H9 (cell line): ENCODE measurements around the gene SLC26A9. TPM values are rescaled to one million over a fixed set of nuclear protein-coding genes. Genes with fewer than 3 reads are reported as not detected.

Experiments used
- DNase-seq: peaks from one replicate; pipeline ENCODE4 v3.0.0-alpha.2; 2017
- H2AFZ ChIP-seq: one replicate; pipeline ENCODE4 v1.6.1; 2013; ENCODE audit warnings: mild to moderate bottlenecking, low read length, control low read depth, moderate library complexity
- H2AK5ac ChIP-seq: 2 replicates; pipeline ENCODE4 v1.6.1; 2013; ENCODE audit warnings: low read length, control low read depth, mixed read lengths; ENCODE audit not compliant: insufficient read length
- H2BK120ac ChIP-seq: one replicate; pipeline ENCODE4 v1.6.1; 2013; ENCODE audit warnings: low read depth, mild to moderate bottlenecking, low read length, control low read depth, inconsistent platforms; ENCODE audit not compliant: poor library complexity, severe bottlenecking
- H2BK12ac ChIP-seq: 2 replicates; pipeline ENCODE4 v1.6.1; 2013; ENCODE audit warnings: low read length, control low read depth, mixed read lengths, low read depth; ENCODE audit not compliant: insufficient read length
- H2BK15ac ChIP-seq: 2 replicates; pipeline ENCODE4 v1.6.1; 2013; ENCODE audit warnings: low read depth, low read length, control low read depth
- H2BK20ac ChIP-seq: one replicate; pipeline ENCODE4 v1.6.1; 2013; ENCODE audit warnings: low read depth, mild to moderate bottlenecking, low read length, control low read depth, inconsistent platforms; ENCODE audit not compliant: poor library complexity, severe bottlenecking
- H2BK5ac ChIP-seq: 2 replicates; pipeline ENCODE4 v1.6.1; 2013; ENCODE audit warnings: low read length, control low read depth, mixed read lengths; ENCODE audit not compliant: insufficient read length
- H3K14ac ChIP-seq: 2 replicates; pipeline ENCODE4 v1.6.1; 2013; ENCODE audit warnings: low read length, control low read depth; ENCODE audit not compliant: insufficient read depth
- H3K18ac ChIP-seq: 2 replicates; pipeline ENCODE4 v1.6.1; 2013; ENCODE audit warnings: low read depth, mild to moderate bottlenecking, mixed read lengths, low read length, control low read depth; ENCODE audit not compliant: insufficient read length
- H3K23ac ChIP-seq: 2 replicates; pipeline ENCODE4 v1.6.1; 2013; ENCODE audit warnings: low read length, control low read depth, mixed read lengths, low read depth; ENCODE audit not compliant: insufficient read length
- H3K23me2 ChIP-seq: 2 replicates; pipeline ENCODE4 v1.6.1; 2013; ENCODE audit warnings: low read depth, mild to moderate bottlenecking, mixed read lengths, low read length, control low read depth; ENCODE audit not compliant: insufficient read length, poor library complexity, severe bottlenecking
- H3K27ac ChIP-seq: 2 replicates; pipeline ENCODE4 v1.5.1; 2013; ENCODE audit warnings: low read length, control low read depth, mixed read lengths, low read depth; ENCODE audit not compliant: insufficient read length
- H3K27me3 ChIP-seq: 2 replicates; pipeline ENCODE4 v1.6.1; 2013; ENCODE audit warnings: low read length, control low read depth, inconsistent platforms; ENCODE audit not compliant: insufficient read depth
- H3K4ac ChIP-seq: 2 replicates; pipeline ENCODE4 v1.6.1; 2013; ENCODE audit warnings: low read depth, mild to moderate bottlenecking, control low read depth, inconsistent platforms, low read length, moderate library complexity
- H3K4me1 ChIP-seq: 2 replicates; pipeline ENCODE4 v1.6.1; 2013; ENCODE audit warnings: low read length, control low read depth, inconsistent platforms; ENCODE audit not compliant: insufficient read depth
- H3K4me2 ChIP-seq: 2 replicates; pipeline ENCODE4 v1.6.1; 2013; ENCODE audit warnings: low read length, control low read depth, mixed read lengths; ENCODE audit not compliant: insufficient read length, insufficient read depth
- H3K56ac ChIP-seq: 2 replicates; pipeline ENCODE4 v1.6.1; 2013; ENCODE audit warnings: low read depth, mild to moderate bottlenecking, mixed read lengths, low read length, control low read depth; ENCODE audit not compliant: insufficient read length
- H3K79me1 ChIP-seq: 2 replicates; pipeline ENCODE4 v1.6.1; 2013; ENCODE audit warnings: low read depth, mild to moderate bottlenecking, moderate library complexity, low read length, control low read depth, inconsistent platforms; ENCODE audit not compliant: insufficient read depth, poor library complexity, severe bottlenecking
- H3K79me2 ChIP-seq: 2 replicates; pipeline ENCODE4 v1.6.1; 2013; ENCODE audit warnings: low read length, control low read depth, inconsistent platforms; ENCODE audit not compliant: insufficient read depth
- H3K9ac ChIP-seq: 2 replicates; pipeline ENCODE4 v1.6.1; 2013; ENCODE audit warnings: low read length, control low read depth, mixed read lengths; ENCODE audit not compliant: insufficient read length; ENCODE audit errors: extremely low read depth
- H3K9me3 ChIP-seq: one replicate; pipeline ENCODE4 v1.6.1; 2013; ENCODE audit warnings: low read depth, low read length, inconsistent platforms; ENCODE audit not compliant: control insufficient read depth
- H3T11ph ChIP-seq: one replicate; pipeline ENCODE4 v1.6.1; 2013; ENCODE audit warnings: mild to moderate bottlenecking, low read length, control low read depth, inconsistent platforms
- H4K20me1 ChIP-seq: one replicate; pipeline ENCODE4 v1.6.1; 2013; ENCODE audit not compliant: control insufficient read depth, insufficient read length, insufficient read depth
- H4K5ac ChIP-seq: 2 replicates; pipeline ENCODE4 v1.6.1; 2013; ENCODE audit warnings: low read depth, mild to moderate bottlenecking, mixed read lengths, low read length, control low read depth; ENCODE audit not compliant: insufficient read length
- H4K8ac ChIP-seq: replicated peaks from 2 replicates; pipeline ENCODE4 v1.6.1; 2013; ENCODE audit warnings: low read length, control low read depth, mixed read lengths, low read depth; ENCODE audit not compliant: insufficient read length
- H4K91ac ChIP-seq: 2 replicates; pipeline ENCODE4 v1.6.1; 2013; ENCODE audit warnings: low read depth, mild to moderate bottlenecking, moderate library complexity, mixed read lengths, low read length, control low read depth; ENCODE audit not compliant: insufficient read length
- H3K27ac Mint-ChIP-seq, 3 experiments: 2 replicates in 2 of 3; 3 replicates in 1 of 3; pipeline ENCODE4 v1.8.0; 2020 to 2021; ENCODE audit warnings: mixed read lengths in 3 of 3, mild to moderate bottlenecking in 1 of 3, moderate library complexity in 1 of 3
- H3K27me3 Mint-ChIP-seq: 2 replicates; pipeline ENCODE4 v1.8.0; 2021; ENCODE audit warnings: low read depth, mild to moderate bottlenecking, moderate library complexity, mixed read lengths
- H3K36me3 Mint-ChIP-seq, 3 experiments: 2 replicates in 2 of 3; 3 replicates in 1 of 3; pipeline ENCODE4 v1.8.0; 2020 to 2021; ENCODE audit warnings: low read depth in 3 of 3, mixed read lengths in 3 of 3; ENCODE audit not compliant: insufficient read depth in 1 of 3
- H3K4me1 Mint-ChIP-seq, 2 experiments: 2 replicates each; pipeline ENCODE4 v1.8.0; 2020; ENCODE audit warnings: mixed read lengths in 2 of 2
- H3K4me3 Mint-ChIP-seq, 2 experiments: 2 replicates in 1 of 2; 3 replicates in 1 of 2; pipeline ENCODE4 v1.8.0; 2020 to 2021; ENCODE audit warnings: mild to moderate bottlenecking in 2 of 2, mixed read lengths in 2 of 2, moderate library complexity in 1 of 2
- H3K9me3 Mint-ChIP-seq, 2 experiments: 2 replicates in 1 of 2; 3 replicates in 1 of 2; pipeline ENCODE4 v1.8.0; 2020; ENCODE audit warnings: mild to moderate bottlenecking in 2 of 2, mixed read lengths in 2 of 2, moderate library complexity in 1 of 2
- CTCF ChIP-seq: fragments of 200-600 bp; sonication (generic); conservative IDR thresholded peaks from 3 replicates; pipeline ENCODE4 v1.8.0; 2021; ENCODE audit warnings: antibody characterized with exemption, mild to moderate bottlenecking
- WGBS: extraction: QIAGEN DNeasy Blood & Tissue Kit; methylation state at CpG from one replicate; pipeline ENCODE4 v1.1.7; 2013; ENCODE audit warnings: missing lambda C conversion rate, low lambda C conversion rate, mixed read lengths; ENCODE audit not compliant: insufficient read length; ENCODE audit errors: extremely low coverage; 5-methylcytosine and 5-hydroxymethylcytosine counted together
- total RNA-seq: library from RNA; stranded (reverse); gene quantifications from 2 replicates; pipeline ENCODE4 v1.2.1, GENCODE V29; 2021

SLC26A9 gene
- total RNA-seq, 1 experiment from 2014 or later = not detected

- H3K4me3 Mint-ChIP-seq = no peak overlapping the region
Measured at GRCh38 chr1:205990226-205990625, 47.0 kb upstream of the SLC26A9 start.

More at GRCh38 chr1:205990226-205990625, 47.0 kb upstream of the SLC26A9 start:
- no peak overlapping the region for H4K8ac ChIP-seq
- Mint-ChIP-seq H3K4me1 (peaks cover 9 to 19% of the 10 kb centered on the region in 2 experiments), H3K27me3 (peaks cover 18% of the 10 kb centered on the region), H3K9me3 (no peaks in the 10 kb centered on the region), H3K36me3 (no peaks in the 10 kb centered on the region; a peak in 1 of 7 replicates), H3K27ac (no peak overlapping the region)
- TF ChIP-seq CTCF = no peak
- H3K9me3 ChIP-seq = no peaks in the 10 kb centered on the region
- H2AK5ac ChIP-seq = no peak overlapping the region
- H4K91ac ChIP-seq = no peak overlapping the region
- H3K56ac ChIP-seq = no peak overlapping the region
- H2AFZ ChIP-seq = no peak overlapping the region
- H3K18ac ChIP-seq = no peak overlapping the region
- H3K23ac ChIP-seq = no peak overlapping the region
- H4K20me1 ChIP-seq = no peaks in the 10 kb centered on the region
- no peaks in the 10 kb centered on the region for H3K23me2 ChIP-seq
- H3K4me1 ChIP-seq = no peaks in the 10 kb centered on the region
- no peak overlapping the region for H4K5ac ChIP-seq
- H2BK12ac ChIP-seq = no peak overlapping the region
- no CpG with 5 or more reads among the region's 2 CpGs for WGBS
- DNase-seq = no peak
- H2BK15ac ChIP-seq = no peak overlapping the region
- no peaks in the 10 kb centered on the region for H3K79me2 ChIP-seq
- H3K14ac ChIP-seq = no peak overlapping the region
- H3K4me2 ChIP-seq = no peak overlapping the region
- H3K27me3 ChIP-seq = no peaks in the 10 kb centered on the region
- no peak overlapping the region for H3K4ac ChIP-seq
- no peaks in the 10 kb centered on the region for H3K79me1 ChIP-seq
- H2BK120ac ChIP-seq = no peak overlapping the region
- H3T11ph ChIP-seq = no peak overlapping the region
- no peak overlapping the region for H2BK20ac ChIP-seq
- H3K9ac ChIP-seq = no peak overlapping the region
- H2BK5ac ChIP-seq = no peak overlapping the region
- no peak overlapping the region for H3K27ac ChIP-seq
